Forelimb muscle (tissue), 1 donor: ENCODE measurements around the gene JUNB. TPM values are rescaled to one million over a fixed set of nuclear protein-coding genes. Genes with fewer than 3 reads are reported as not detected.
"Not testable (repeated sequence)": the region's sequence is repeated elsewhere in the genome, so short reads cannot be mapped to it uniquely, and the experiment has no call there.

ENCODE experiments used
- DNase-seq: peaks from one replicate; pipeline ENCODE4 v3.0.0-alpha.2; 2013; ENCODE audit warnings: low read depth
- polyA plus RNA-seq: library from polyadenylated mRNA; unstranded; fragments of 120-200 nt; gene quantifications from one replicate; pipeline ENCODE4 v1.2.1, GENCODE V29; 2013; ENCODE audit not compliant: insufficient read length

JUNB gene
- polyA plus RNA-seq, 1 donor = 32.1 TPM

DNA sequence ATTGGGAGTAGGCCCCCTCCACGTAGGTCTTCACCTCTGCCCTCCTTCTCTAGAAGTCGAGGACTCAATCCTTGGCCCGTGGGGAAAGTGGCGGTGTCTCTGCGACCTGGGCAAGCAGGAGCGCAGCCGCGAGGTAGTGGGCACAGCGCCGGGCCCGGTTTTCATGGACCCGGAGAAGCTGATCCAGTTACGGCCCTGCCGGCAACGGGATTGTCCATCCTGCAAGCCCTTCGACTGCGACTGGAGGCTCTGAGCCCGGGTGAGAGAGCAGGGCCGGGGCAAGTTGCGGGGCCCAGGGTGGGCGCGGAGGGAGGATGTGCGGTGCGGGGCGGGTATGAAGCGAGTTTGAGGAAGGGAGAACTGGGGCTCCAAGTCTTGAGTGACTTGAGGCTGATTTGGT is 12.8 kb downstream of the JUNB start:
- no peak for DNase-seq

GRCh38 chr19:12806242-12807081 is 15.2 kb downstream of the JUNB start, which contains the start of gene RNASEH2A:
Gene RNASEH2A, plus strand, starts transcription at chr19:12806584. Its CDS starts 90 bp downstream, at chr19:12806674.
- DNase-seq = no peak

DNA sequence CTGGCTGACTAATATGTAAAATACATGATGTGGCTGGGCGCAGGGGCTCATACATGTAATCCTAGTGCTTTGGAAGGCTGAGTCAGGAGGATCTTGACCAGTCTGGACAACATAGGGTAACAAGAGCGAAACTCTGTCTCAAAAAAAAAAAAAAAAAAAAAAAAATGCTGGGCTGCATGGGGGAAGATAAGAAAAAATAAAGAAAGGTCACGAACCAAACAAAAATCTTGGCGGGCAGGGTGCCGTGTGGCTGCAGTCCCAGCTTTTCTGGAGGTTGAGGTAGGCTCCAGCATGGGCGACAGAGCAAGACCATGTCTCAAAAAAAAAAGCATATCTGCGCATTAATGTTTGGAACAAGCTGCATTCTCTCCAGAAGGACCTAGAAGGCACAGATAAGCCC is 23.8 kb downstream of the JUNB start:
- DNase-seq = no peak

DNA sequence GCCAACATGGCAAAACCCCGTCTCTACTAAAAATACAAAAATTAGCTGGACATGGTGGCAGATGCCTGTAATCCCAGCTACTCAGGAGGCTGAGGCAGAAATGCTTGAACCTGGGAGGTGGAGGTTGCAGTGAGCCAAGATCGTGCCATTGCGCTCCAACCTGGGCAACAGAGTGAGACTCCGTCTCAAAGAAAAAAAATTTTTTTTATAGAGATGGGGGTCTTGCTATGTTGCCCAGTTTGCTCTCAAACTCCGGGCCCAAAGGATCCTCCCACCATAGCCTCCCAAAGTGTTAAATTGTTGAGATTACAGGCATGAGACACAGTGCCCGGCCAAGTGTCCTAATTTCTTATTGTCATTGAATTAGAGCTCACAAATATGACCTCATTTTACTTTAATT is 25.9 kb downstream of the JUNB start:
- not testable (repeated sequence) for DNase-seq

DNA sequence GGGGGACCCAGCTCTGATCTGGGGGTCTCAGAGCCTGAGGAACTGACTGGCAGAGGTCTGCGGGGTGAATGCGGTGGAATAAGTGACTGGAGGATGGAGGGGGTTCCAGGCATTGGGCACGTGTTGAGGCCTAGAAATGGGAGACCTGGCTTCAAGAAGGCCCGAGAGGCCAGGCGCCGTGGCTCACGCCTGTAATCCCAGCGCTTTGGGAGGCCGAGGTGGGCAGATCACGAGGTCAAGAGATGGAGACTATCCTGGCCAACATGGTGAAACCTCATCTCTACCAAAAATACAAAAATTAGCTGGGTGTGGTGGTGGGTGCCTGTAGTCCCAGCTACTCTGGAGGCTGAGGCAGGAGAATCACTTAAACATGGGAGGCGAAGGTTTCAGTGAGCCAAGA is 26.5 kb downstream of the JUNB start:
- DNase-seq = not testable (repeated sequence)

DNA sequence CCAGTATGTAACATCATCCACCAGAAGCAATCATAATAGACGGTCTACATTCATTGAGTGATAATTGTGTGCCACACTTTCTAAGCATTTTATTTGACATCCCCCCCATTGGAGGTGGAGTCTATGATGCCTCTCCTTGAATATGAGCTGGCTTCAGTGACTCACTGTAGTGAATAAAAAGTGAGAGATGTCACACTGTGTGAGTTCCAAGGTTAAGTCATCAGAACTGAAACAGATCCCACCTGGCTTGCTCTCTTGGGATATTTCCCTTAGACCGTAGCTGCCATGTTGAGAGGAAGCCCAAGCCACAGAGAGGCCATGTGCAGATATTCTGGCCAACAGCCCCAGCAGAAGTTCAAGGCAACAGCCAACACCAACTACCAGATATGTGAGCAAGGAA is 30.5 kb downstream of the JUNB start:
- no peak for DNase-seq

DNA sequence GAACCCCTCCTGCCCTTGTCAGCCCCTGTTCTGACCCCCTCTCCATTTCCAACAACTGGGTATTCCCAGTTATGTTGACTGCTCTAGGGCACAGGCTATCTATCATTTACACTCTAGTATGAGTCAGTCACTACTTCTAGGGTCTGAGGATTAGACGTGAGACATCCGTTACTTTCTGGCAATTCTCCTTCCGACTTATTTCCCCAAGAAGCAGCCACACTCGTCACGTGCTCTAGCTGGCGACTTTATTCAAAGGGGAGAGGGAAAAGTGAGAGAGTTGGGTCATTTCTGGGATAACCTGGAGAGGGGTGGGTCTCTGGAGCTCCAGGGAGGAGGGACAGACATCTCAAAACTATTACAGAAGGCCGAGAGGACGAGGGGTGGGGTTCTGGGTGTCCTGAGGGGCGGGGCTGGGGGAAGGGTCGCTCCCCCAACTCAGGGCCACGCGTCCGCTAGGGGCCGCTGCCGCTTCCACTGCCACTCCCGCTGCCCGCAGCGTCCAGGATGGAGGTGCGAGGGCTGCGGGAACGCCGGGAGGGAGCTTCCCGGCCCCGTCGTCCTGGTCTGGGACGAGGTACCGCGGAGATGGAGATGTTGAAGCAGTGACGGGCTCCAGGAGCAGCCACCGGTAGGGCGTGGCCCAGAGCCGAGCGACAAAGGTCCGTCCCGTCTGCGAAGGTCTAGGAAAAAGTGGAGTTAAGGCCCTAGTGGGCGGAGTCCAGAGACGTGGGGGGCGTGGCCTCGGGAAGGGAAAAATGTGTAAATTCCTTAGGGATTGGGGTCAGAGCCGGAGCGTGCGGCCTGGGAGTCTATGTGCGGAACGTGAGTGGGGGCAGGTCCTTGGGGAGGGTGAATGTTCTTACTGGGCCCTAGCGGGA is 34.2 kb downstream of the JUNB start:
- no peak for DNase-seq

- DNase-seq = no peak
These were observed 37.2 kb downstream of the JUNB start for GRCh38 chr19:12828494-12828893.

DNA sequence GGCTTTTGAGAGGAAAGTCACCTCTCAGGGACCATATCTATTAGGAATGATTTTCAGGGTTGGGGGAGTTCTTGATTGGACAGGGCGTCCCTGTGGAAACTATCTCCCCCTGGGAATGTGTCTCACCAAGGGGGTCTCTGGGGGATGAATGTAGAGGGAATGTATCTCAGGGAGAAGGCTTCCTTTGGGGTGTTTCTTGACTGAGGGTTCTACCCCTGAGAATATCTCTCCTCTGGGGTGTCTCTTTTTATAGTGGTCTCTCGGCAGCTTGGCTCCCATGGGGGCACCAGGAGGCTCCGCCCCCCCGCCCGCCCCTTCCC is 42.1 kb downstream of the JUNB start:
- DNase-seq = no peak

- DNase-seq = no peak
These were observed 42.7 kb downstream of the JUNB start for GRCh38 chr19:12833738-12834565.

DNA sequence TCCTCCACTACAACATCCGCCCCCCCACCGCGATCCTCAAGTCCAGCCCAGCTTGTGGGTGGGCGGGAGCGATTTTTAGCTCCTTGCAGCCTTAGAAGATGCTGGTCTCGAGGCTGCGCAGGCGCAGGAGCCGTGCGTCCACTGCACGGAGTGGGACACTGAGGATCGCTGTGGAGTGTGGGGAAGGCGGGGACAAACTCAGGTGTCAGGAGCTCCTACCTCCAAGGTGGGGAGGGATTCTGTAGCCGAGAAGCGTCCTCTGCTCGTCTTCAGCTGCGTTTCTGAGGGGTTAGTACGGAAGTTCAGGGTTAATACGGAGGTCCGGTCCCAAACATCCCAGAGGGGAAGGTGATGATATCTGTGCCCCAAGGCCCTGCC is 43.3 kb downstream of the JUNB start, which contains the start of gene RTBDN:
Gene RTBDN (minus strand): TSS at position 14 of the 378 bp plus-strand sequence. CDS start 4,600 bp downstream, outside the sequence.
- DNase-seq = no peak

DNA sequence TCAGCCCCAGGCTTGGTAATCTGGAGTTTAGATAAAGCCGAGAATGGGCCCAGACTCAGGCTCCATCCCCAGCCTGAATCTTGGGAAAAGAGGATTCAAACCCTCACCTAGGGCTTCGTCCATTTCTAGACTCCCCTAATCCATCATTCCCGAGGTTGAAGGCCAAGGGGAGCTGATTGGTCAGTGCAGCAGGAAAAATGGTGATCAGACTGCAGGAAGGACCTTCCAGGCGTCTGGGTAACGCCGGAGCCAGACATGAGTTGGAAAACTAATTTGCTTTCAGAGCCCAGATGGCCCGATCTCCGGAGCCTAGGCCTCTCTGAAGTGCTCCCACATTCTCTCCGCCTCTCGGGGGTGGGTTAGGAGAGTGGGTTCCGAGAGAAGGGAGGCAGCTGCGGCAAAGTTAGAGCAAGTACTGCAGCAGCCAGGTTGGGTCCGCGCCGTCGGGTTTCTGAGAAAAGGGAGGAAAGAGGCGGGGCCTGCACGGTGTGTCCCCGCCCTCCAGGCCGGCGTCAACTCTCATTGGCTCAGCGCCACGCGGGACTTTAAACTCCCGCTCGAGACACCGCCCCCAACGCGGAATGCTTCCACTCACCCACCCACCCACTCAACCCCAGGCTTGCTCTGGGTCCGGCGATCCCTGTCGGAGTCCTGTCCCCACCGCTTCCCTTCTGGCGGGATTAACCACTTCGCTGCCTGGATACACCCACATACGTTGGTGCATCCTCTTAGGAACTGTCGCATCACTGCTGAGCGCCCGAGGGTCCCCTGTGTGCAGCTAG is 43.9 kb downstream of the JUNB start:
- no peak for DNase-seq

- DNase-seq = no peak
These were observed 45.2 kb downstream of the JUNB start for GRCh38 chr19:12836529-12836863.

GRCh38 chr19:12837225-12837624 is 45.9 kb downstream of the JUNB start:
- no peak for DNase-seq

GRCh38 chr19:12838182-12838885 is 47.0 kb downstream of the JUNB start, which contains the start of gene MAST1:
Gene MAST1, plus strand, starts transcription at chr19:12838515. Its CDS starts 58 bp downstream, at chr19:12838573.
- no peak for DNase-seq

GRCh38 chr19:12838886-12839756 is 47.8 kb downstream of the JUNB start:
- DNase-seq = no peak

DNA sequence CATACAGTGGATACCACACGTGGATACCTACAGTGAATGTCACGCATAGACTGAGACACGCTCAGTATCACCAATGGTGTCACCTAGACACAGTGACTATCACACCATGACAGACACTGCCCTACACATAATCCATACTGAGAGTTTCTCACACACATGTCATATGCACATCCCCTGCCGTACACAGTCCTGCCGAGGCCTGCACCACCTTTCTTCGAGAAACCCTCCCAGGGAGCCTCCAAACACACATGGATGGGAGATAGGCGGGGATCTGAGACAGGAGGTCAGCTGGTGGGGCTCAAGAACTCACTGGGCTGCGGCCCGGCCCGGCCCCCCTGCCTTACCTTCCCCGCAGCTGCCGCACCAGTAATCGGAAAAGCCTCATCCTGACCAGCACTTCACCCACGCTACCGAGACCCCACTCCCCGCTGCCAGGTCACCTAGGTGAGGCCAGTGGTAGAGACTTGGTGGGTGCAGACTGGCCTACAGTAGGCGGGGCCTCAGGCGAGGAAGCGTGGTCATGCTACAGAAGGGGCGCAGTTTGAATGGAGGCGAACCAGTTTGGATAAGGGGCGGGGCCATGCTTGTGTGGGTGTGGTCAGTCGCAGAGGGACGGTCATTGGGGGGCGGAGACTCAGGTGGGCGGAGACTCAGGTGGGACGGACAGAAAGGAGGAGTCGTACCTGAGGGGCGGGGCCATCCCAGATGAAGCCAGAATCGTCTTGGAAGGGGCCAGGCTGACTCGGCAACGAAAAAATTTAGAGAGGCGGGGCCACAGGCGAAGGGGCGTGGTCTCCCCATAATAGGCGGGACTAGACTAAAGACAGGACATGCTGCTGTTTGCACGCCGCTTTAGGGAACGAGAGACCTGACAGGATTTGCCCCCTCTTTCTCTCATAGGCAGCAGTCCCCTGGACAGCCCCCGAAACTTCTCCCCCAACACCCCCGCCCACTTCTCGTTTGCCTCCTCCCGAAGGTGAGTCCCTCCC is 49.1 kb downstream of the JUNB start:
- no peak for DNase-seq

GRCh38 chr19:12841094-12841493 is 49.8 kb downstream of the JUNB start:
- DNase-seq = no peak
